HG02588 (cell line): Measurements from ENCODE around the gene UBL4A.

ENCODE experiments used
- ATAC-seq: cut with Tn5 transposase; IDR thresholded peaks from one replicate; pipeline ENCODE4 v1.9.1; 2021; ENCODE audit warnings: mild to moderate bottlenecking, moderate library complexity; ENCODE audit not compliant: unreplicated experiment

UBL4A gene

DNA sequence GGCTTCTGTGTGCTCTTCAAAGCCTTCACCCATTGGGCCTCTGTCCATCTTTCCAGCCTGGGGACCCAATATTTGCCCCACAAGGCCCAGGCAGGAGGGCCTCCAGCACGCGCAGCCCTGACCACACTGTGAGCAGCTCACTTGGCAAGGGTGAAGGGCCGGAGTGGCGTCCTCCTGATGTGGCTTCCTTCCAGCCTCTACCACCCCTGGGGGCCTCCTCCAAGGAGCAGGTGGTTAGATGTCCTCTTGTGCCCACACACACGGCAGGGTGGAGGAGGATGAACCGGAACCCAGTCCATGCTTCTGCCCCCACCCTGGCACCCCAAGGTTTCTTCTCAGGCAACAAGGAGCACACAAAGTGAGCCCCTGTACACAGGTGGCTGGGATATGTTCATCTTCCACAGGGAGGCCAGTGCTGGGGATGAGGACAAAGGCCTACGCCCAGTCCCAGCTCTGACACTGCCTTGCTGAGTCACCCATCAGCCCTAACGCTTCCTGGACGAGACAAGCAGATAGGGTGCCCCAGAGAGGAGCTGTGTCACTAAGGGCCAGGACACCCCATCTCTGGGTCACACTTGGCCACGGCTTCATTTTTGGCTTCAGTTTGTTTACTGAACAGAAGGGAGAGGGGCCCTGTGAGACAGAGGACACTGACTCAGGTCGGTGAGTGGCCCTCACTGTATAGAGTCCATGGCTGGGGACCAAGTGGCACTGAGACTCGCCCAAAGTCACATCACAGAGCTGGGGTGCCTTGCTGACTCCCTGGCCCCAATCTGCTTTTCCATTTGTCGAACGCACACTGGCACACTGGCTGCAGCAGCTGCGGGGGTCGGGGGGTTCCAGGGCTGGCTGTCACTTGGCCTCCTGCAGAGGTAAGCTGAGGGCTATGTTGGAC lies 1.9 kb downstream of the UBL4A start:
- no peak for ATAC-seq

GRCh38 chrX:154483325-154483724 lies 3.1 kb downstream of the UBL4A start:
- no peak for ATAC-seq

GRCh38 chrX:154482786-154483185 lies 3.6 kb downstream of the UBL4A start:
- ATAC-seq = no peak

DNA sequence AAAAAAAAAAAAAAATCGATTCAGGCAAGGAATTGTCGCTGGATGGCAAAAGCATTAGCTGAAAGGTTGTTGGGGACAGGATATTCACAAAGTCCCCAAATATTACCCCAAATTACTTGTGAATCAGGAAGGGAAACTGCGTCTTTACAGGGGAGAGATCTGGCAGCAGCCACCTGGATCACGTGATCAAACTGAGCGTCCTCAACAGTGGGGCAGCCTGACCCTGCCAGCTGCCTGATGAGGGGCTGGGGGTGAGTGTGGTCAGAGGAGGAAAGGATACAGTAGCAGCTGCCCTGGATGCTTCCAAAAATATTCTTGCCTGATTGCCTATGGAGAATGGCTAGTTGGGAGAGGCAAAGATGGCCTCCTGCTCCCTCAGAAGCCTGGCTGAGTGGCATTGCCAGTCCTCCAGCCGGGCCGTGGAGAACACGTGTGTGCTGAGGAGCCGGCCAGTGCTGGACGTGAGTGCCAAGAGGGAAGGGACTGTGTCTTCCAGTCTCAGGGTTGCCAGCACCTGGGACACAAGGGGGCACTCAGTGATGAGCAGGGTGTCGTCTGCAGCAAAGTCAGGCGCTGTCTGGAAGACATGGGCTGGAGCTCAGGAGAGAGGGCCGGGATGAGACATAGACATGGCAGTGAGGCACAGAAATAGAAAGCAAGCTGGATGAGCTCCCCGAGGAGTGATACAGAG lies 4.4 kb downstream of the UBL4A start:
- ATAC-seq = no peak

- ATAC-seq = no peak
These were observed 5.2 kb downstream of the UBL4A start for GRCh38 chrX:154481195-154481594.

- peak; percentile 90 for ATAC-seq
These were observed 7.4 kb downstream of the UBL4A start, which contains the start of gene LAGE3 for GRCh38 chrX:154478728-154479622. TSS of gene LAGE3 (minus strand) at chrX:154479281. CDS start at chrX:154478915, 366 bp downstream.

- ATAC-seq = no peak
These were observed 8.4 kb downstream of the UBL4A start for GRCh38 chrX:154477891-154478477.

DNA sequence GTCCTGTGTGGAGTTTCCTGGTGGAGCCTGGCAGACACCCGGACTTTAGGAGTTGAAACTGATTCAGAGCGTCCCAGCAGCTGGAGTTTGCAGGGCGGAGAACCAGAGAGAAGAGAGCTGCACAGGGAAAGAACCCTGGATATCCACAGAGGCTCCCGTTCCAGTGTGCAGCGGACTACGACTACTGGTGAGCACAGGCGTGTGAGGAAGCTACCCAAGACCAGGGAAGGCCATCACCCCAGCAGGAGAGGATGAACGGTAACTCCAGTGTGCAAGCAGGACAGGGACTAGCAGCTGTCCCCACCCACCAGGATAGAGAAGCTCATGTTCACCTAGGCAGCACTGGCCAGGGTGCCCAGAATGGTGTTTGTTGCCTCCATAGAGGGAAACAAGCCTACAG lies 9.6 kb downstream of the UBL4A start:
- no peak for ATAC-seq

- ATAC-seq = no peak
These were observed 12.7 kb downstream of the UBL4A start for GRCh38 chrX:154473683-154474082.

DNA sequence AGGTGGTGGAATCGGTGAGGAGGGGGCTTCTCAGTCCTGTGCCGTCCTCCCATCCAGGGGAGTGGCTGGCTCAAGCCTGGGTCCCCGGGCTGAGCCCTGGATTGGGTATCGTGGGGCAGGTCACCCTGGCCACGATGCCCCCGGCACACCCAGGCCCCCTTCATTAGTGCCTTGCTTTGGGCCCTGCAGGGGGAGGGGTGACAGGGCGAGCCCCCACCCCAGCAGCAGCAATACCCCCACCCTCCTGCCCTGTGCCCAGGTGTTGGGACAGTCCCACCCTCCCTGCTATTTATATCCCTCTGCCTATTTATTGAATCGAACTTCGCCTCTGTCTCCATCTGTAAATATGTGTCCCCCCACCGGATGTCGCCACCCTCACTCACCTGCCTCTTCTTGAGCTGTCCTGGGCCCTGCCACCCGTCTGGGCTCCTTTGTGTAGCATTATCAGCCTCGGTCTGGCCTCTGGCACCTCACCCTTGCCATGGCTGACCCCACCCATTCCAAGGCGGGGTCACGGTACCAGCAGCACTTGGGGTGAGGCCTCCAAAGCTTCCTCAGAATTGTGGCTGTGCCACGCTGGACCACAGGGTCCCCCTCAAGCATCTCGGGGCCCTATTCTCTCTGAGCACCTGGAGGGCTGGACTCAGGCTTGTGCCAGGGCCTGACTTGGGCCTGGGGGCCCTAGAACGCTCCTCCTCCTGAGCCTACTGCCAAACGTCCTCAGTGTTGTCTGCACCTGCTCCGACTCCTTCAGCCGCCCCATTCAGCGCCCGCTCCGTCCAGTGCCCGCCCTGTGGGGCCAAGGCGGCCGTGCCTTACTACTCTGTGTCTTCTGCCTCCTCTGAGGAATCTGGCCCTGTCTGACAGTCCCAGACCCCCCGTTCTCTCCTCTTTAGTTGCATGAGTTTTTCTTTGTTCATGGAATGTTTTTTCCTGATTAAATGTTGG lies 13.5 kb downstream of the UBL4A start:
- no peak for ATAC-seq

GRCh38 chrX:154471839-154472684 lies 14.4 kb downstream of the UBL4A start:
- ATAC-seq = no peak

- ATAC-seq = no peak
These were observed 15.4 kb downstream of the UBL4A start for GRCh38 chrX:154470914-154471568.

GRCh38 chrX:154470434-154470833 lies 16.0 kb downstream of the UBL4A start:
- ATAC-seq = no peak

DNA sequence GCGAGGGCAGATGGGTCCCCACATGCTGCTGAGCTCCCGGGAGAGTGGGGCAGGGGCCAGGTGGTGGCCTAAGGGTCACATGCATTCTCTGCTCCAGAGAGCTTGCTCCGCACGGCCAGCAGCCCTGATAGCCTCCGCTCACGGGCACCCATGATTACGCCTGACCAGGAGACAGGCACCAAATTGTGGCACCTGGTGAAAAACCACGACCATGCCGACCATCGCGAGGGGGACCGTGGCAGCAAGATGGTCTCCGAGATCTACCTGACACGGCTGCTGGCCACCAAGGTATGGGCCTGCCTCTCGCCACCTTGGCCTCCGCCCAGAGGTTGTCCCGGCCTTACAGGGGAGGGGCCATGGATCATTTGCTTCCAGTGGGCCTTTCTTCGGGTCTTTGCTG lies 16.5 kb downstream of the UBL4A start:
- ATAC-seq = no peak

- ATAC-seq = no peak
These were observed 17.3 kb downstream of the UBL4A start for GRCh38 chrX:154469114-154469513.

DNA sequence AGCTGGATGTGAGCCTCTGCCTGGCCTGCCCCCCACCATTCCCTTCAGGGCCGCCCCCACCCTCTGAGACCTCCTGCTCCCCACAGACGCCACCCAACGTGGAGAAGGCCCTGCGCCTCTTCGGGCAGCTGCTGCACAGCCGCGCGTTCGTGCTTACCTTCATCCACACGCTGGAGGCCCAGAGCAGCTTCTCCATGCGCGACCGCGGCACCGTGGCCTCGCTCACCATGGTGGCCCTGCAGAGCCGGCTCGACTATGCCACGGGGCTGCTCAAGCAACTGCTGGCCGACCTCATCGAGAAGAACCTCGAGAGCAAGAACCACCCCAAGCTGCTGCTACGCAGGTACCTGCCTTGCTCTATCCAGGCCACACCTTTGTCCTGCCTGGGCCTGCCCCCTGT lies 18.2 kb downstream of the UBL4A start:
- ATAC-seq = no peak

DNA sequence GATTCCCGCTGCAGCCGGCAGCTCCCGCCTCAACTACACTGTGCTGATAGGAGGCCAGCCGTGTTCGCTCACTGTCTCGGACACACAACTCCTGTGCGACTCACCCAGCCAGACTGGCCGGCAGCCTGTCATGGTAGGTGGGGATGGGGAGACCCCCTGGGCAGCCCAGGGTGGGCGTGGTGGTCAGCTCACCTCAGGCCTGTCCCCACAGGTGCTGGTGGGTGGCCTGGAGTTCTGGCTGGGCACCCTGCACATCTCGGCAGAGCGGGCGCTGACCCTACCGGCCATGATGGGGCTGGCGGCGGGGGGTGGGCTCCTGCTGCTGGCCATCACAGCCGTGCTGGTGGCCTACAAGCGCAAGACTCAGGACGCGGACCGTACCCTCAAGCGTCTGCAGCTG lies 18.9 kb downstream of the UBL4A start:
- ATAC-seq = no peak

GRCh38 chrX:154466907-154467306 lies 19.5 kb downstream of the UBL4A start:
- ATAC-seq = no peak
